GM23248 (cell line): ENCODE results near the gene PEX1.

Experiments used
- EZH2 ChIP-seq: fragments of 200-600 bp; sonication (generic); IDR thresholded peaks from 2 replicates; pipeline ENCODE4 v1.6.1; 2018; ENCODE audit warnings: antibody characterized with exemption, mild to moderate bottlenecking; ENCODE audit not compliant: insufficient read depth, poor library complexity, severe bottlenecking
- EZH2phosphoT487 ChIP-seq: fragments of 200-600 bp; sonication (generic); IDR thresholded peaks from 2 replicates; pipeline ENCODE4 v1.6.1; 2018; ENCODE audit warnings: antibody characterized with exemption, moderate library complexity, mild to moderate bottlenecking, low read depth; ENCODE audit not compliant: insufficient read depth

DNA sequence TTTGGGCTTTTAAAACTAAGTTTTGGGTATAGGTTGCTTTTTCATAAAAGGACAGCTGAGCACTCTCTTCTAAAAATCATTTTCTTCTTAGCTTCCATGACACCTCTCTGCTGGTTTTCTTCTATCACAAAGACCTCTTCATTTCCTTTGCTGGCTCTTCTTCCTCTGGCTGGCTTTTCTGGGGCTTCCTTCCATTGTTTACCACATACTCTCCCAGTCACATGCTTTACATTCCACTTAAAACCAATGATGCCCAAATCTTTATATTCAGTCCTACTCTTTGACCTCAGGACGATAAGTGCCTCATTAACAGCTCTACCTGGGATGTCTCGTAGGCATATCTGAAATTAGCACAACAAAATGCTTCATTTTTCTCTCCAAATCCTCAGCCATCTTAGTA is 35.0 kb upstream of the PEX1 start:
- TF ChIP-seq EZH2: no peak
- TF ChIP-seq EZH2phosphoT487: no peak
